PC-3 (cell line): ENCODE measurements around the gene DIP2C. TPM values are rescaled to one million over a fixed set of nuclear protein-coding genes. Genes with fewer than 3 reads are reported as not detected.

ENCODE experiments used
- ATAC-seq: fragments of 200-7000 bp; cut with Tn5 transposase; 2 replicates; pipeline ENCODE4 v1.9.1; 2020; ENCODE audit warnings: mild to moderate bottlenecking, moderate library complexity
- BruUV-seq: library from RNA; stranded (reverse); fragments of 400-500 nt; replicated peaks from 2 replicates; lab custom pipeline; 2021; lab: Mats Ljungman, UMichigan
- CTCF ChIA-PET: fragments of 300-600 bp; sonication (Branson Sonifier 250); formaldehyde crosslinking; loops from one replicate; lab custom pipeline; 2022; ENCODE audit warnings: antibody characterized with exemption; lab: Charles Lee
- POLR2A ChIA-PET: fragments of 300-600 bp; sonication (Branson Sonifier 250); formaldehyde crosslinking; loops from one replicate; lab custom pipeline; 2022; ENCODE audit warnings: antibody characterized with exemption; ENCODE audit not compliant: unreplicated experiment; lab: Charles Lee
- DNase-seq: peaks from one replicate; pipeline ENCODE4 v3.0.0-alpha.2; 2015
- H2AFZ ChIP-seq: fragments of 300-600 bp; sonication (generic); 2 replicates; pipeline ENCODE4 v1.6.0; 2016; ENCODE audit warnings: antibody characterized with exemption, low read length
- H3F3A ChIP-seq: fragments of 300-600 bp; sonication (generic); one replicate; pipeline ENCODE4 v1.6.0; 2017; ENCODE audit warnings: antibody characterized with exemption, low read length, control low read depth, mild to moderate bottlenecking; ENCODE audit not compliant: unreplicated experiment
- H3K27ac ChIP-seq: fragments of 300-600 bp; sonication (generic); 2 replicates; pipeline ENCODE4 v1.5.1; 2016; ENCODE audit warnings: mild to moderate bottlenecking, low read length
- H3K27me3 ChIP-seq: fragments of 300-600 bp; sonication (generic); 2 replicates; pipeline ENCODE4 v1.6.1; 2016; ENCODE audit warnings: low read length, mixed read lengths
- H3K36me3 ChIP-seq: fragments of 300-600 bp; sonication (generic); 2 replicates; pipeline ENCODE4 v1.6.1; 2016; ENCODE audit warnings: low read depth, mixed run types, low read length, mixed read lengths
- H3K4me1 ChIP-seq: fragments of 300-600 bp; sonication (generic); 2 replicates; pipeline ENCODE4 v1.5.1; 2016; ENCODE audit warnings: low read length; ENCODE audit not compliant: insufficient read depth
- H3K4me2 ChIP-seq: fragments of 300-600 bp; sonication (generic); 2 replicates; pipeline ENCODE4 v1.6.0; 2016; ENCODE audit warnings: low read length
- H3K4me3 ChIP-seq: fragments of 300-600 bp; sonication (generic); 2 replicates; pipeline ENCODE4 v1.5.1; 2016; ENCODE audit warnings: mild to moderate bottlenecking, low read length, mixed read lengths
- H3K79me2 ChIP-seq: fragments of 300-600 bp; sonication (generic); 2 replicates; pipeline ENCODE4 v1.6.1; 2017; ENCODE audit warnings: low read length, mixed read lengths
- H3K9ac ChIP-seq: fragments of 300-600 bp; sonication (generic); 2 replicates; pipeline ENCODE4 v1.6.0; 2016; ENCODE audit warnings: mild to moderate bottlenecking, low read length
- H3K9me2 ChIP-seq: fragments of 300-600 bp; sonication (generic); replicated peaks from 2 replicates; pipeline ENCODE4 v1.6.1; 2016; ENCODE audit warnings: mixed run types, low read length, mixed read lengths
- H3K9me3 ChIP-seq: fragments of 300-600 bp; sonication (generic); 2 replicates; pipeline ENCODE4 v1.6.1; 2016; ENCODE audit warnings: low read length, mixed read lengths
- H4K20me1 ChIP-seq: fragments of 300-600 bp; sonication (generic); 2 replicates; pipeline ENCODE4 v1.6.1; 2016; ENCODE audit warnings: low read length, mixed read lengths
- EZH2 ChIP-seq: fragments of 300-600 bp; sonication (generic); IDR thresholded peaks from one replicate; pipeline ENCODE4 v1.6.1; 2017; ENCODE audit warnings: antibody characterized with exemption, mild to moderate bottlenecking, low read length; ENCODE audit not compliant: unreplicated experiment
- EZH2phosphoT487 ChIP-seq: fragments of 300-600 bp; sonication (generic); IDR thresholded peaks from 2 replicates; pipeline ENCODE4 v1.6.1; 2018; ENCODE audit warnings: mild to moderate bottlenecking, antibody characterized with exemption, low read length, borderline replicate concordance
- intact Hi-C: fragments of 100-400 bp; cut with micrococcal nuclease; formaldehyde crosslinking; loops from 2 replicates; pipeline ENCODE4 v1.9.0; 2023
- total RNA-seq: library from RNA; depleted of rRNA; stranded (reverse); fragments of >200 nt; gene quantifications from 2 replicates; pipeline ENCODE4 v1.2.3, GENCODE V29; 2014
- TF ChIP-seq, protein P1 (sequence below): fragments of 300-600 bp; sonication (generic); conservative IDR thresholded peaks from 2 replicates; pipeline ENCODE4 v1.5.1; 2017; ENCODE audit warnings: antibody characterized with exemption, low read depth, mild to moderate bottlenecking, low read length

The DIP2C gene
- total RNA-seq, 1 experiment from 2014 or later, result 3.1 TPM

DNA sequence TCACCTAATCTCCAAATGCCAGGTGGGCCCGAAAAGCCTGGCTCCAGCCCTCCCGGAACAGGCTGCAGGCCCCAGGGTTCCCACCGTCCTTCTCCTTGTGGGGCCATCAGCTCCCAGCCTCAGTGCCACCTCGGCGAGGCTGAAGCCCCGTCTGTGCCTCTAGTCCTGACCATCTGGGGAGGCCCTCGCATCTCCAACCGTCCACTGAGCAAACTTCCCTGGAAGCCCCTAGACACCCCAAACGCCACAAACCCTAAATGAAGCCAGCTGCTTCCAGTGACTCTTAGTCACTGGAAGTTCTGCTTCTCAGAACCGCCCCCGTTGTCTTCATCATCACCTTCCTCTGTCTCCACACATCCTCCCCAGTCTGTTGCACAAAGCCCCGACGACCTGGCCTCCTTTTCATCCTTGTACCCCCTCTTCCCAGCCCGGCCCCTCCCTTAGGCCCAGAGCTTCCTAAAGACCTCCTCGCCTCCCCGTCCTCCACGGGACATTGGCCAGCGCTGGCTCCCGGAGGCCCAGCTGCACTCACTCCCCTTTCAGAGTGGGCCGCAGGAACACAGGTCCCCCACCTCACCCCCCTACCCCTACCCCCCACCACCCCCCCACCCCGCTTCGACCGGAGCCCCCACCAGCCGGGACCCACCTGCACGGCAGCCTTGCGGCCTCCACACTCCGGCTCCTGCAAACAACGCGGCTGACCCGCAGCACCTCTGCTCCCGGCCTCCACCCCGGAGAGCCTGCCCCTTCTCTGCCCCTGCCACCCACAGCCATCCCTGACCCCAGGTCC lies 1.1 kb upstream of the DIP2C start:
- no peak for ATAC-seq
- H3K9ac ChIP-seq, result no peak overlapping the region
- H3K4me3 ChIP-seq, result peak overlapping the region; percentile 38; the same call in 1 of the 2 replicates
- peaks cover 8% of the 10 kb centered on the region; the same call in 1 of the 2 replicates for H3K4me1 ChIP-seq
- ChIA-PET POLR2A (no interaction called here), CTCF (no interaction called here)
- H3K27me3 ChIP-seq, result no peaks in the 10 kb centered on the region
- H2AFZ ChIP-seq, result no peak overlapping the region
- peaks cover 26% of the 10 kb centered on the region for H3K79me2 ChIP-seq
- peak overlapping the region; percentile 60 for H3K4me2 ChIP-seq
- no peak overlapping the region for H3K27ac ChIP-seq
- no peak for TF ChIP-seq EZH2
- intact Hi-C loops, result no loop called here
- BruUV-seq, result no TSS peak
- H3K9me2 ChIP-seq, result no peaks in the 10 kb centered on the region
- no peak for DNase-seq
- no peaks in the 10 kb centered on the region for H3K36me3 ChIP-seq
- no peaks in the 10 kb centered on the region for H3F3A ChIP-seq
- H4K20me1 ChIP-seq, result no peaks in the 10 kb centered on the region
- no peaks in the 10 kb centered on the region for H3K9me3 ChIP-seq

DNA sequence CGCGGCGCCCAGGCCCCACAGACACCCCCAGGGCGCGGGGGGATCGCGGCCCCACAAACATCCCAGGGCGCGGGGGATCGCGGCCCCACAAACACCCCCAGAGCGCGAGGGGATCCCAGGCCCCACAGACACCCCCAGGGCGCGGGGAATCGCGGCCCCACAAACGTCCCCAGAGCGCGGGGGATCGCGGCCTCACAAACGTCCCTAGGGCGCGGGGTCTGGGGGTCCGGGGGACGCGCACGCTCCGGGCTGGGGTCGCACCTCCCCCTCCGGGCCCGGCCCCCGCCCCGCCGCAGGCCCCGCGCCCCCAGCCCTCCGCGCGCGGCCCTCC lies 382 bp downstream of the DIP2C start:
- H2AFZ ChIP-seq, result peak overlapping the region; percentile 59; the same call in 1 of the 2 replicates
- H3K9ac ChIP-seq, result peak overlapping the region; percentile 58
- H3K4me2 ChIP-seq, result peak overlapping the region; percentile 80

DNA sequence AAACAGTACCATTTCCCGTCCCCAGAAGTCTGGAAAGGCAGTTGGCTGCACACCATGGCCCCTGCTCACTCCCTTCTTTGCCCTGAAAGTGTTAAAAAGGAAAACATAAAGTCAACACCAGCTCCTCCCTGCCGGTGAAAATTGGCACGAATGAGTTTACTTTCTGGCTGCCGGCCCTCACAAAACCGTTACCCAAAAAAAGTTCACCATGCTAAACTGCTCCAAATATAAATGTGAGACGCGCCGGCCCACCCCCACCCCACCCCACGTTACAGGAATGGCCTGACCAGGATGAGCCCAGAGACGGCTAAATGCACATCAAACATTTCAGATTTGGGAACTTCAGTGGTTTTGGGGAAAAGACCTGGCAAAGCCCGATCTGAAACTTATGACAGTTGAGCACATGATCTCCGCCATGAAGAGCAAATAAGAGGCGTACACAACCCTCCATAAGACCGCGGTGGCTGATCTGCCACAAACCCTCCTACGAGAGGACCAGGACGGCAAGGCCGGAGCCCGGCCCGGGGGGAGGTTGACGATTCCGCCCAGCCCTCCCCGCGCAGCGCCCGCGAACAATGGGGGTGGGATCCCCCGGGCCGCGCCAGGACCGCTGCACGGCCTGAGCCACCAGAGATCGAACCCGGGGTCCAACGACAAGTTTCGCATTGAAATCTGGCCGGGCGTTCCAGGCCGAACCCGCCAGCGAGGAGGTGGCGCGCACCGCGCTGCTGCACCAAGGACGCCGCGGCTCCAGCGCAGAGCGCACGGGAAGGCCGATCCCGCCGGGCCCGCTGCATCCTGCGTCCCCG lies 952 bp downstream of the DIP2C start:
- ATAC-seq, result peak; percentile 32
- CTCF ChIA-PET, result no interaction called here
- TF ChIP-seq, protein P1, sequence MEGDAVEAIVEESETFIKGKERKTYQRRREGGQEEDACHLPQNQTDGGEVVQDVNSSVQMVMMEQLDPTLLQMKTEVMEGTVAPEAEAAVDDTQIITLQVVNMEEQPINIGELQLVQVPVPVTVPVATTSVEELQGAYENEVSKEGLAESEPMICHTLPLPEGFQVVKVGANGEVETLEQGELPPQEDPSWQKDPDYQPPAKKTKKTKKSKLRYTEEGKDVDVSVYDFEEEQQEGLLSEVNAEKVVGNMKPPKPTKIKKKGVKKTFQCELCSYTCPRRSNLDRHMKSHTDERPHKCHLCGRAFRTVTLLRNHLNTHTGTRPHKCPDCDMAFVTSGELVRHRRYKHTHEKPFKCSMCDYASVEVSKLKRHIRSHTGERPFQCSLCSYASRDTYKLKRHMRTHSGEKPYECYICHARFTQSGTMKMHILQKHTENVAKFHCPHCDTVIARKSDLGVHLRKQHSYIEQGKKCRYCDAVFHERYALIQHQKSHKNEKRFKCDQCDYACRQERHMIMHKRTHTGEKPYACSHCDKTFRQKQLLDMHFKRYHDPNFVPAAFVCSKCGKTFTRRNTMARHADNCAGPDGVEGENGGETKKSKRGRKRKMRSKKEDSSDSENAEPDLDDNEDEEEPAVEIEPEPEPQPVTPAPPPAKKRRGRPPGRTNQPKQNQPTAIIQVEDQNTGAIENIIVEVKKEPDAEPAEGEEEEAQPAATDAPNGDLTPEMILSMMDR, result no peak
- TF ChIP-seq EZH2phosphoT487, result no peak
- no peak for TF ChIP-seq EZH2
- Histone ChIP-seq H3K9me2 (no peaks in the 10 kb centered on the region), H3K9ac (peak overlapping the region; percentile 58), H2AFZ (peak overlapping the region; percentile 59), H3K27ac (no peak overlapping the region), H3K4me1 (peaks cover 11% of the 10 kb centered on the region), H3K79me2 (peaks cover 36% of the 10 kb centered on the region), H3K27me3 (no peaks in the 10 kb centered on the region), H4K20me1 (no peaks in the 10 kb centered on the region), H3K4me2 (peak overlapping the region; percentile 80), H3K36me3 (no peaks in the 10 kb centered on the region), H3F3A (no peaks in the 10 kb centered on the region), H3K4me3 (peak overlapping the region; percentile 79), H3K9me3 (no peaks in the 10 kb centered on the region)
- intact Hi-C loops, result no loop called here
- peak; percentile 5 for DNase-seq
- BruUV-seq, result TSS peak; percentile 31
- POLR2A ChIA-PET, result no interaction called here

More for the DNA sequence above, 382 bp downstream of the DIP2C start:
- no peaks in the 10 kb centered on the region for H3K9me2 ChIP-seq
- DNase-seq, result no peak
- no peak for TF ChIP-seq EZH2phosphoT487
- TF ChIP-seq EZH2, result no peak
- TF ChIP-seq, protein P1, result no peak
- peaks cover 12% of the 10 kb centered on the region for H3K4me1 ChIP-seq
- no peaks in the 10 kb centered on the region for H3K36me3 ChIP-seq
- ATAC-seq, result no peak
- H3K27me3 ChIP-seq, result no peaks in the 10 kb centered on the region
- intact Hi-C loops, result no loop called here
- H3K27ac ChIP-seq, result no peak overlapping the region
- ChIA-PET POLR2A (no interaction called here), CTCF (no interaction called here)
- no peaks in the 10 kb centered on the region for H3F3A ChIP-seq
- peaks cover 35% of the 10 kb centered on the region for H3K79me2 ChIP-seq
- H3K9me3 ChIP-seq, result no peaks in the 10 kb centered on the region
- peak overlapping the region; percentile 79 for H3K4me3 ChIP-seq
- H4K20me1 ChIP-seq, result no peaks in the 10 kb centered on the region
- BruUV-seq, result no TSS peak
